HG03558 (cell line): Measurements from ENCODE around the gene AMZ1.

Experiments
- ATAC-seq: cut with Tn5 transposase; IDR thresholded peaks from one replicate; pipeline ENCODE4 v1.9.1; 2021; ENCODE audit warnings: moderate number of reproducible peaks; ENCODE audit not compliant: unreplicated experiment; ENCODE audit errors: extremely low read depth

The AMZ1 gene

GRCh38 chr7:2650451-2650850 lies 37.6 kb upstream of the AMZ1 start:
- ATAC-seq, result no peak

- ATAC-seq, result no peak
These were observed 36.7 kb upstream of the AMZ1 start for GRCh38 chr7:2651336-2651735.

GRCh38 chr7:2651847-2652735 lies 35.9 kb upstream of the AMZ1 start:
- no peak for ATAC-seq

GRCh38 chr7:2652736-2653060 lies 35.3 kb upstream of the AMZ1 start:
- no peak for ATAC-seq

- no peak for ATAC-seq
These were observed 33.9 kb upstream of the AMZ1 start for GRCh38 chr7:2654059-2654458.

- no peak for ATAC-seq
These were observed 32.0 kb upstream of the AMZ1 start for GRCh38 chr7:2655870-2656614.

GRCh38 chr7:2657208-2657607 lies 30.8 kb upstream of the AMZ1 start:
- ATAC-seq, result no peak

- no peak for ATAC-seq
These were observed 29.9 kb upstream of the AMZ1 start for GRCh38 chr7:2657920-2658671.

GRCh38 chr7:2658941-2659340 lies 29.1 kb upstream of the AMZ1 start:
- ATAC-seq, result no peak

- ATAC-seq, result no peak
These were observed 28.2 kb upstream of the AMZ1 start for GRCh38 chr7:2659556-2660358.

GRCh38 chr7:2660359-2661095 lies 27.5 kb upstream of the AMZ1 start:
- ATAC-seq, result no peak

- ATAC-seq, result no peak
These were observed 26.9 kb upstream of the AMZ1 start for GRCh38 chr7:2661096-2661449.

GRCh38 chr7:2661602-2662272 lies 26.3 kb upstream of the AMZ1 start:
- no peak for ATAC-seq

- ATAC-seq, result no peak
These were observed 25.5 kb upstream of the AMZ1 start for GRCh38 chr7:2662273-2663120.

- no peak for ATAC-seq
These were observed 24.7 kb upstream of the AMZ1 start for GRCh38 chr7:2663121-2663886.

- ATAC-seq, result no peak
These were observed 24.0 kb upstream of the AMZ1 start for GRCh38 chr7:2663960-2664359.

- no peak for ATAC-seq
These were observed 22.6 kb upstream of the AMZ1 start for GRCh38 chr7:2665359-2665791.
